Measurements from ENCODE around the gene GUCD1.

GRCh38 chr22:24536089-24536488, 18.8 kb downstream of the GUCD1 start:
- TF ChIP-seq CTCF (conservative IDR thresholded peaks at IDR 0.05; ENCODE audit: low read depth, low read length) (no peak), EZH2phosphoT487 (IDR thresholded peaks at IDR 0.05; ENCODE audit: borderline replicate concordance, low read length) (no peak), EZH2 (IDR thresholded peaks at IDR 0.05; ENCODE audit: low read length, unreplicated experiment) (no peak)

All from PC-3 (cell line).